Tibial nerve (tissue), 4 donors: ENCODE results near the gene IGLL1.

Experiments used
- EP300 ChIP-seq, 2 donors: sonication (generic); formaldehyde crosslinking; IDR thresholded peaks; one replicate each; pipeline ENCODE4 v1.6.1; 2017; ENCODE audit warnings: antibody characterized with exemption in 2 of 2, mild to moderate bottlenecking in 1 of 2
- POLR2A ChIP-seq, 2 donors: fragments of 450-650 bp; IDR thresholded peaks; one replicate each; pipeline ENCODE4 v1.6.1; 2017; ENCODE audit warnings: antibody characterized with exemption in 2 of 2, mild to moderate bottlenecking in 2 of 2, moderate library complexity in 2 of 2
- TF ChIP-seq, protein P1 (sequence below), 5 experiments: fragments of 200-600 bp in 3 of 5; fragments of 450-650 bp in 2 of 5; sonication (generic) in 3 of 5; IDR thresholded peaks; one replicate each; pipeline ENCODE4 v1.5.1; 2016 to 2019; ENCODE audit warnings: antibody characterized with exemption in 5 of 5, mild to moderate bottlenecking in 3 of 5, moderate library complexity in 2 of 5

- no peak for TF ChIP-seq POLR2A (IDR thresholded peaks at IDR 0.05)
- no peak for TF ChIP-seq EP300 (IDR thresholded peaks at IDR 0.05)
- TF ChIP-seq, protein P1, sequence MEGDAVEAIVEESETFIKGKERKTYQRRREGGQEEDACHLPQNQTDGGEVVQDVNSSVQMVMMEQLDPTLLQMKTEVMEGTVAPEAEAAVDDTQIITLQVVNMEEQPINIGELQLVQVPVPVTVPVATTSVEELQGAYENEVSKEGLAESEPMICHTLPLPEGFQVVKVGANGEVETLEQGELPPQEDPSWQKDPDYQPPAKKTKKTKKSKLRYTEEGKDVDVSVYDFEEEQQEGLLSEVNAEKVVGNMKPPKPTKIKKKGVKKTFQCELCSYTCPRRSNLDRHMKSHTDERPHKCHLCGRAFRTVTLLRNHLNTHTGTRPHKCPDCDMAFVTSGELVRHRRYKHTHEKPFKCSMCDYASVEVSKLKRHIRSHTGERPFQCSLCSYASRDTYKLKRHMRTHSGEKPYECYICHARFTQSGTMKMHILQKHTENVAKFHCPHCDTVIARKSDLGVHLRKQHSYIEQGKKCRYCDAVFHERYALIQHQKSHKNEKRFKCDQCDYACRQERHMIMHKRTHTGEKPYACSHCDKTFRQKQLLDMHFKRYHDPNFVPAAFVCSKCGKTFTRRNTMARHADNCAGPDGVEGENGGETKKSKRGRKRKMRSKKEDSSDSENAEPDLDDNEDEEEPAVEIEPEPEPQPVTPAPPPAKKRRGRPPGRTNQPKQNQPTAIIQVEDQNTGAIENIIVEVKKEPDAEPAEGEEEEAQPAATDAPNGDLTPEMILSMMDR (IDR thresholded peaks at IDR 0.05), result no peak
Measured at GRCh38 chr22:23604939-23605712, 25.0 kb upstream of the IGLL1 start.
